Bronchial epithelial cell (primary cell): ENCODE results near the gene HCAR2. TPM values are rescaled to one million over a fixed set of nuclear protein-coding genes. Genes with fewer than 3 reads are reported as not detected.
A peak's percentile ranks its signal among the peaks of the same experiment; 100 is the strongest.
"Not testable (repeated sequence)": the region's sequence is repeated elsewhere in the genome, so short reads cannot be mapped to it uniquely, and the experiment has no call there.

Experiments used
- DNase-seq: peaks from one replicate; pipeline ENCODE4 v3.0.0-alpha.2; 2010; ENCODE audit warnings: low read depth
- FAIRE-seq: peaks from 2 replicates; lab custom pipeline; 2011; peaks lifted over from hg19 to GRCh38; lab: Jason Lieb, UNC
- H3K27me3 ChIP-seq: 2 replicates; pipeline ENCODE4 v1.5.1; 2011; ENCODE audit warnings: low read length; ENCODE audit not compliant: control insufficient read depth, insufficient read depth
- H3K36me3 ChIP-seq: 2 replicates; pipeline ENCODE4 v1.5.1; 2011; ENCODE audit warnings: low read length; ENCODE audit not compliant: control insufficient read depth, insufficient read depth
- H3K4me3 ChIP-seq: 2 replicates; pipeline ENCODE4 v1.5.1; 2011; ENCODE audit warnings: mild to moderate bottlenecking, low read depth, low read length, control low read depth
- total RNA-seq: library from RNA; depleted of rRNA; stranded (reverse); fragments of >200 nt; gene quantifications from 2 replicates; pipeline ENCODE4 v1.2.1, GENCODE V29; 2014
- TF ChIP-seq, protein P1 (sequence below): IDR thresholded peaks from 2 replicates; pipeline ENCODE4 v1.5.1; 2011; ENCODE audit warnings: mild to moderate bottlenecking, moderate library complexity, low read length, control low read depth, inconsistent platforms; ENCODE audit not compliant: insufficient read depth, severe bottlenecking

Gene HCAR2
- total RNA-seq: 1.6 and 3.3 TPM in 2 replicates

DNA sequence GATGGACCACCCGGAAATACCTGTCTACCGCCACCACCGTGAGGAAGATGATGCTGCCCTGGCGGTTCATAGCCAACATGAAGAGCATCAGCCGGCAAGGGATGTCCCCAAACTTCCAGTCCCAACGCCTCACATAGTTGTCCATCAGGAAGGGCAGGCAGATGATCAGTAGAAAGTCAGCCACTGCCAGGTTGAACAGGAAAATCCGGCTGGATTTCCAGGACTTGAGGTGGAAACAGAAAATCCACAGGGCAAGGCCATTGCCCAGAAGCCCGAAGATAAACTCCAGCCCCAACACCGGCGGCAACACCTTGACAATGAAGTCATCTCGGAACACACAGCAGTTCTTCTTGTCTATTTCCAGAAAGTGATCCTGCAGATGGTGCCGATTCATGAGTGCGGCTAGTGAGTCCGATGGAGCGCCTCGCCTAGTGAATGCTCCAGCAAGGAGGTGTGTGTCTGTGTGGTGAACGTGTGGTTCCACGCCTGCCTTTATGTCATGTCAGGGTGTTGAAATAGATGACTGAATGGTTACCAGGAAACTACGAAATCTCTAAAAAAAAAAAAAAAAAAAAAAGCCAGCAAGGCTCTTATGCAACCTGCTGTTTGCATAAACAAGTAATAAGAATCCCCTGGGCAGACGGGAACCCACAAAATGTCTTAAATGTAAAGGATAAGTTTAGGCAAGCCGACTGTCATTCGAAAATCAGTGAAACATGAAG lies at the start of gene HCAR2:
TSS of gene HCAR2 (minus strand) at position 468 of the 722 bp plus-strand sequence. CDS start at position 394, 74 bp downstream.
- H3K27me3 ChIP-seq, H3K4me3 ChIP-seq, FAIRE-seq, H3K36me3 ChIP-seq: not testable (repeated sequence)
- peak; percentile 97 for DNase-seq

DNA sequence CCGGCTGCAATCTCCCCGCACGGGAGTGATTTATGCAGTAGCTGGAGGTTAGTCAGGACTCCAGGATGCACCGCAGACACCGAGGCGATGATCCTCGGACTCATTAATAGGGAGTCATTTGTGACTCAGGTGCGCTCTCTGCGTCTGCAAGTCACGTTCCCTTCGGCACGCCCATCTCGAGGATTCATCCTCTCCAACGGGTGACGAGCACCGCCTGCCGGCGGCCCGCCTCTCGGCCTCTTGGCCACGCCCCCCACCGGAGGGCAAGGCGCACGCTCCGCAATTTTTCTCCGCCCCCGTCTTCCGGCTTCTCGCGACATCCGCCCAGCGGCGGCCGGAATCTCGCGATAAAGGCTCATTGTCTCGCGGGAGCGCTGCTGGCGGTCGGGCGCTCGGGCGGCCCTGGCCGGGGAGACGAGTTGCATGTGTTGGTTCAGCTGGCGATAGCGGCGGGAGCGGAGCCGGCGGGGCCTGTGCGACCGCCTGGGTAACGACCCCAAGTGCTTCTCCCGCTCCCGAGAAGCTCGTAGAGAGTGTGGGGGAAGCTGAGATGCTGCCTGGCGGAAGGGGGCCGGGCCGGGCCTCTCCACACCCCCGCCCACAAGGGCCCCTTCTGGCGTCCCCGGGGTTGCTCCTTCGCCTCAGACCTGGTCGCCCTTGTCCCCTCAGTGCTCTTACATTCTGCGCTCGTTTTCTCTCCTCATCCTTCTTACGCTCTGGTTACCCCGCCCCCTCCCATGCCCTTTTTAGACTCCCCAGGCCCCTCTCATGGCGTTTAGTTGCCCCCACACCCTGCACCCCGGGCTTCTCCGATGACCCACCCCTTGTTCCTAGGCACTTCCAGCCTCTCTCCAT lies 49.5 kb upstream of the HCAR2 start, which contains the start of gene DENR:
TSS of gene DENR (plus strand) at position 361 of the 855 bp plus-strand sequence. CDS start 878 bp downstream, outside the sequence.
- H3K27me3 ChIP-seq: no peaks in the 10 kb centered on the region
- DNase-seq: peak; percentile 99
- peak; percentile 76 for FAIRE-seq

DNA sequence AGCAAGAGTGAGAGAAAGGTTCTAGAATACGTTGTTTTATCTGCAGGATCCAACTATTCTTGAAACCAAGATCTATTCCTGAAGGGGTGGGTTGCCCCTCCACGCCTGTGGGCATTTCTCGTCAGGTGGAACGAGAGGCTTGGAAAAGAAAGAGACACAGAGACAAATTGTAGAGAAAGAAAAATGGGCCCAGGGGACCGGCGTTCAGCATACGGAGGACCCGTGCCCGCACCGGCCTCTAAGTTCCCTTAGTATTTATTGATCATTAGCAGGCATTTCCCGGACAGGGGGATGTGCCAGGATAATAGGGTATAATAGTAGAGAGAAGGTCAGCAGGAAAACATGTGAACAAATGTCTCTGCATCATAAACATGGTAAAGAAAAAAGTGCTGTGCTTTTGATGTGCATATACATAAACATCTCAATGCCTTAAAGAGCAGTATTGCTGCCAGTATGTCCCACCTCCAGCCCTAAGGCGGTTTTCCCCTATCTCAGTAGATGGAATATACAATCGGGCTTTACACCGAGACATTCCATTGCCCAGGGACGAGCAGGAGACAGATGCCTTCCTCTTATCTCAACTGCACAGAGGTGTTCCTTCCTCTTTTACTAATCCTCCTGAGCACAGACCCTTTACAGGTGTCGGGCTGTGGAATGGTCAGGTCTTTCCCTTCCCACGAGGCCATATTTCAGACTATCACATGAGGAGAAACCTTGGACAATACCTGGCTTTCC lies 47.8 kb upstream of the HCAR2 start:
- not testable (repeated sequence) for H3K27me3 ChIP-seq, FAIRE-seq, DNase-seq, H3K4me3 ChIP-seq, H3K36me3 ChIP-seq

More for the DNA sequence above, 49.5 kb upstream of the HCAR2 start, which contains the start of gene DENR:
- Histone ChIP-seq H3K4me3 (peak within 1 kb of the TSS; percentile 70), H3K36me3 (peaks cover 6% of the 10 kb centered on the region)
- TF ChIP-seq, protein P1, sequence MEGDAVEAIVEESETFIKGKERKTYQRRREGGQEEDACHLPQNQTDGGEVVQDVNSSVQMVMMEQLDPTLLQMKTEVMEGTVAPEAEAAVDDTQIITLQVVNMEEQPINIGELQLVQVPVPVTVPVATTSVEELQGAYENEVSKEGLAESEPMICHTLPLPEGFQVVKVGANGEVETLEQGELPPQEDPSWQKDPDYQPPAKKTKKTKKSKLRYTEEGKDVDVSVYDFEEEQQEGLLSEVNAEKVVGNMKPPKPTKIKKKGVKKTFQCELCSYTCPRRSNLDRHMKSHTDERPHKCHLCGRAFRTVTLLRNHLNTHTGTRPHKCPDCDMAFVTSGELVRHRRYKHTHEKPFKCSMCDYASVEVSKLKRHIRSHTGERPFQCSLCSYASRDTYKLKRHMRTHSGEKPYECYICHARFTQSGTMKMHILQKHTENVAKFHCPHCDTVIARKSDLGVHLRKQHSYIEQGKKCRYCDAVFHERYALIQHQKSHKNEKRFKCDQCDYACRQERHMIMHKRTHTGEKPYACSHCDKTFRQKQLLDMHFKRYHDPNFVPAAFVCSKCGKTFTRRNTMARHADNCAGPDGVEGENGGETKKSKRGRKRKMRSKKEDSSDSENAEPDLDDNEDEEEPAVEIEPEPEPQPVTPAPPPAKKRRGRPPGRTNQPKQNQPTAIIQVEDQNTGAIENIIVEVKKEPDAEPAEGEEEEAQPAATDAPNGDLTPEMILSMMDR: peak; percentile 98

DNA sequence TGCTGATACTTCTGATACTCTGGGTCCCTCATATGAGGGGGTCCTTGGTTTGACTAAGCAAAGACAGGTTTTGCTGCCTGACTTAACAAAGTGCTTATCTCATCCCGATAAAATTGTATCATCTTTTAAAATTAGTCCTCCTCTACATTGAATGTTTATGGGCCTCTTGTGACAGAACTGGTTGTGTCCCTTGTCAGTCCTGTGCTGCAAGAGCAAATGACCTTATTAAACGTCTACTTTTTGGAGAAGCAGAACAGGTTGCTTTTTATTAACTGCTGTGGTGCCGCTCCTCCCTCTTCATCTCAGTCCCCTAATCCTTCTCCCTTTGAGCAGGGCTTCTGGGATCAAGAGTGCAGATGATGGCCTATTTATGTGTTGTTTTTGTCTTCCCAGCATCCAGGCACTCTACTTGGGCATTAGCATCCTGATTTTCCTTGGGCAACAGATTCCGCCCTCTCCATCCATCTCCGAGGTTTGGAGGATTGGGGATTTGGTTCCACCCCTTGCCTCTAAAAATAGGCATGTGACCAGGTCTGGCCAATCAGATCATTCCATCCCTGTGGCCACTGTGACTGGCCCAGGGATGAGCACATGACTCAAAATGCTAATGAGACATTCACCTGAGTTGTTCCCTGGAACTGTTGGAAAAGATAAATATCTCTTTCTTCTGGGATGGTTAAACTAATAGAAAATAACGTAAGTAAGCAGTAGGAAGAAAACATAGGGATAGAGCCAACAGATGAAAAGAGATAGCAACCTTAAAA lies 46.6 kb upstream of the HCAR2 start:
- TF ChIP-seq, protein P1: no peak
- DNase-seq (no peak), FAIRE-seq (no peak)
- Histone ChIP-seq H3K27me3 (no peaks in the 10 kb centered on the region), H3K36me3 (no peaks in the 10 kb centered on the region), H3K4me3 (no peak overlapping the region)

DNA sequence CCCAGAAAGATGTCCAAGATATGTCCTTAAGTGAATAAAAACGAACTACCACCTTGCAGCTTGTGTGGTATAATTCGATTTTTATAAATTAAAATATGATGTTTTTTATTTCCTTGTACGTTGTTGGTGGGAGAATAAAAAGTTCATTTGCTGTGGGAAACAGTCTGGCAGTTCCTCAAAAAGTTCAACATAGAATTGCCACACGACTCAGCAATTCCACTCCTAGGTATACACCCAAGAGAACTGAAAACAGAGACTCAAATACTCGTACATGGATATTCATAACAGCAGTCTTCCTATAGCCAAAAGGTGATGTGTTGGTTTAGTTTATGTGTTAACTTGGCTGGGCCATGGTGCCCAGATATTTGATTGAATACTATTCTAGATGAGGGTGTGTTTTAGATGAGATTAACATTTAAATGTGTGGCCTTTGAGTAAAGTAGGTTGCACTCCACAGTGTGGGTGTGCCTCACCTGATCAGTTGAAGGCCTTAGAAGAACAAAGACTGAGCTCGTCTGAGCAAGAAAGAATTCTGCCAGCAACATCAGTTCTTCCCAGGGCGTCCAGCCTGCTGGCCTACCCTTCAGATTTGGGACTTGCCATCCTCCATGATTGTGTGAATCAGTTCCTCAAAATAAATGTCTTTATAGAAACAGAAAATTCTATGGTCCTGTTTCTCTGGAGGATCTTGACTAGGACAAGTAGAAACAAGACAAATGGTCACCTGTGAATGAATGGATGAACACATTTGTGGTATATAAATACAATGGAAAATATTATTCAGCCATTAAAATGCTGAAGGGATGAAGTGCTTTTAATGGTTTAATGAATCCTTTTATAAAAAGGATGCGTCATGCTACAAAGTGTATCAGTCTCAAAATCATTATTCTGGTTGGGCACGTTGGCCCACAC lies 44.3 kb upstream of the HCAR2 start:
- TF ChIP-seq, protein P1: no peak
- Histone ChIP-seq H3K4me3 (no peak overlapping the region), H3K36me3 (no peaks in the 10 kb centered on the region), H3K27me3 (no peaks in the 10 kb centered on the region)
- FAIRE-seq: no peak
- DNase-seq: peak; percentile 44
